ENCODE data around the gene IL2RG. TPM values are rescaled to one million over a fixed set of nuclear protein-coding genes. Genes with fewer than 3 reads are reported as not detected.

IL2RG gene
- total and polyA plus RNA-seq, 10 of the 15 experiments (the other 5 are each of a cell fraction or from before 2014, with no cell fraction given) = 63.9 to 686 (median 183) TPM

DNA sequence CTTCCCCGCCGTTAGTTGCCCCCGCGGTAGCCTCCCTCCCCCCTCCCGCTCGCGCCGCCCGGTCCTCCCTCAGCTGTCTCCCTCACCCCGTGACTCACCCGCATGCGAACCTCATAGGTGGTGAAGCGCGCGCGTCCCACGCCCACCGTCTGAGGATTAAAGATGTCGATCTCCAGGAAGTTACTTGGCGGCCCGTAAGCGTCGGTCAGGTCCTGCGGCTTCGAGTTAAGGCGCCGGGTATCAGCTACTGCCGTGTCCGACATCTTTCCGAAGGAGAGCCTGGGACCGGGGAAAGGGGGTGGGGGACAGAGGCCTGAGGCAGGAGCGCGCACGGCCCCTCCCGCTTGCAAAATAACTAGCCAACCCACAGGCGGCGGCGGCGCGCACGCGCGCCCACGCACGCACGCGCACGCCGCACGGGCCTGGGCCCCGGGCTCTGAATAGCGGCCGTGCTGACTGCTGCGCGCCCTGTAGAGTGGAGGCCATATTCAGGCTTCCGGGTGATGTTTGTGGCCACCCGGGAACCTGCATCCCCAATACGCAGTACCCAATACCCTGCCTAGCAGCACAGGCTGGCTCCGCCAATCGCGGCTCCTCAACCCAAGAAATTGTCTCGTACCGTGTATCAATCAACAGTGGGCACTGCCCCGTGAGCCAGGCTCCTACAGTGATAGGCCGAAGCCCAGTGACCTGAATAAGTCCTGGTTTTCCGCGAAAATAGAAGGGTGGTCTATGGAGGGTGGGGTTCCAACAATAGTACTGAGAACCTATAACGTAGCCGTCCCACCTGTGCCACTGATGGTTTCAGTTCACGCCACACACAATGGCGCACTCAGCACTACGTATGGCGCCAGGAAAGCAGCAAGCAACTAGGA lies 43.1 kb downstream of the IL2RG start, which contains the start of gene SNX12 (continued):
- 0 out of 2 replicates have a peak, but pooled peaks have one; percentile 53 for TF ChIP-seq ZSCAN29 (IDR thresholded peaks at IDR 0.05)
- TF ChIP-seq HDAC6 (IDR thresholded peaks at IDR 0.05; ENCODE audit: unreplicated experiment) = no peak
- TF ChIP-seq SMC3 (IDR thresholded peaks at IDR 0.05; ENCODE audit: borderline replicate concordance, low read length) = no peak
- TF ChIP-seq JUND (IDR thresholded peaks at IDR 0.05; ENCODE audit: low read depth, low read length) = no peak
- no peak for TF ChIP-seq SREBF1 (IDR thresholded peaks at IDR 0.05; ENCODE audit: low read length)
- peak; percentile 83; the same call in 1 of the 2 replicates for TF ChIP-seq TBL1XR1 (IDR thresholded peaks at IDR 0.05; ENCODE audit: low read depth, low read length)
- TF ChIP-seq BCL3 (IDR thresholded peaks at IDR 0.05; ENCODE audit: borderline replicate concordance, insufficient read depth, low read depth, low read length, poor library complexity, severe bottlenecking) = no peak
- peak; percentile 77 for TF ChIP-seq SP1 (IDR thresholded peaks at IDR 0.05; ENCODE audit: low read depth, low read length)
- peak; percentile 94 for TF ChIP-seq RUNX3 (IDR thresholded peaks at IDR 0.05; ENCODE audit: low read length)
- no peak for TF ChIP-seq SPI1 (IDR thresholded peaks at IDR 0.05; ENCODE audit: borderline replicate concordance, insufficient read depth, low read depth, low read length)
- no peak for TF ChIP-seq KAT2A (conservative IDR thresholded peaks at IDR 0.05; ENCODE audit: control insufficient read depth, low read depth, low read length)
- TF ChIP-seq SRF (IDR thresholded peaks at IDR 0.05; ENCODE audit: low read depth in 2 of 2, low read length in 2 of 2) = peak; percentile 91 to 95
- no peak for TF ChIP-seq STAT3 (IDR thresholded peaks at IDR 0.05; ENCODE audit: low read depth, low read length)
- TF ChIP-seq ZNF207 (IDR thresholded peaks at IDR 0.05; ENCODE audit: borderline replicate concordance) = peak; percentile 86; the same call in 1 of the 2 replicates
- TF ChIP-seq NRF1 (conservative IDR thresholded peaks at IDR 0.05; ENCODE audit: low read depth, low read length) = no peak; the same call in 1 of the 2 replicates
- TF ChIP-seq, protein P1, sequence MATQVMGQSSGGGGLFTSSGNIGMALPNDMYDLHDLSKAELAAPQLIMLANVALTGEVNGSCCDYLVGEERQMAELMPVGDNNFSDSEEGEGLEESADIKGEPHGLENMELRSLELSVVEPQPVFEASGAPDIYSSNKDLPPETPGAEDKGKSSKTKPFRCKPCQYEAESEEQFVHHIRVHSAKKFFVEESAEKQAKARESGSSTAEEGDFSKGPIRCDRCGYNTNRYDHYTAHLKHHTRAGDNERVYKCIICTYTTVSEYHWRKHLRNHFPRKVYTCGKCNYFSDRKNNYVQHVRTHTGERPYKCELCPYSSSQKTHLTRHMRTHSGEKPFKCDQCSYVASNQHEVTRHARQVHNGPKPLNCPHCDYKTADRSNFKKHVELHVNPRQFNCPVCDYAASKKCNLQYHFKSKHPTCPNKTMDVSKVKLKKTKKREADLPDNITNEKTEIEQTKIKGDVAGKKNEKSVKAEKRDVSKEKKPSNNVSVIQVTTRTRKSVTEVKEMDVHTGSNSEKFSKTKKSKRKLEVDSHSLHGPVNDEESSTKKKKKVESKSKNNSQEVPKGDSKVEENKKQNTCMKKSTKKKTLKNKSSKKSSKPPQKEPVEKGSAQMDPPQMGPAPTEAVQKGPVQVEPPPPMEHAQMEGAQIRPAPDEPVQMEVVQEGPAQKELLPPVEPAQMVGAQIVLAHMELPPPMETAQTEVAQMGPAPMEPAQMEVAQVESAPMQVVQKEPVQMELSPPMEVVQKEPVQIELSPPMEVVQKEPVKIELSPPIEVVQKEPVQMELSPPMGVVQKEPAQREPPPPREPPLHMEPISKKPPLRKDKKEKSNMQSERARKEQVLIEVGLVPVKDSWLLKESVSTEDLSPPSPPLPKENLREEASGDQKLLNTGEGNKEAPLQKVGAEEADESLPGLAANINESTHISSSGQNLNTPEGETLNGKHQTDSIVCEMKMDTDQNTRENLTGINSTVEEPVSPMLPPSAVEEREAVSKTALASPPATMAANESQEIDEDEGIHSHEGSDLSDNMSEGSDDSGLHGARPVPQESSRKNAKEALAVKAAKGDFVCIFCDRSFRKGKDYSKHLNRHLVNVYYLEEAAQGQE (IDR thresholded peaks at IDR 0.05; ENCODE audit: low read depth, low read length) = no peak
- peak; percentile 72; the same call in 1 of the 2 replicates for TF ChIP-seq POLR2AphosphoS5 (IDR thresholded peaks at IDR 0.05; ENCODE audit: low read length)
- peak; percentile 45; the same call in 1 of the 2 replicates for TF ChIP-seq BACH1 (IDR thresholded peaks at IDR 0.05; ENCODE audit: borderline replicate concordance)
- no peak for TF ChIP-seq ZNF274 (IDR thresholded peaks at IDR 0.05; ENCODE audit: insufficient read depth, insufficient read length)
- no peak for TF ChIP-seq CUX1 (IDR thresholded peaks at IDR 0.05; ENCODE audit: insufficient replicate concordance, low read depth, low read length)

Data from GM12878 (cell line).